GM19467 (cell line): ENCODE results near the gene IL6ST.
"Not testable (repeated sequence)": the region's sequence is repeated elsewhere in the genome, so short reads cannot be mapped to it uniquely, and the experiment has no call there.

ENCODE experiments used
- ATAC-seq: cut with Tn5 transposase; IDR thresholded peaks from one replicate; pipeline ENCODE4 v1.9.1; 2021; ENCODE audit warnings: mild to moderate bottlenecking, moderate library complexity; ENCODE audit not compliant: unreplicated experiment

The IL6ST gene

GRCh38 chr5:55969956-55970355 lies 24.8 kb downstream of the IL6ST start:
- ATAC-seq, result no peak

DNA sequence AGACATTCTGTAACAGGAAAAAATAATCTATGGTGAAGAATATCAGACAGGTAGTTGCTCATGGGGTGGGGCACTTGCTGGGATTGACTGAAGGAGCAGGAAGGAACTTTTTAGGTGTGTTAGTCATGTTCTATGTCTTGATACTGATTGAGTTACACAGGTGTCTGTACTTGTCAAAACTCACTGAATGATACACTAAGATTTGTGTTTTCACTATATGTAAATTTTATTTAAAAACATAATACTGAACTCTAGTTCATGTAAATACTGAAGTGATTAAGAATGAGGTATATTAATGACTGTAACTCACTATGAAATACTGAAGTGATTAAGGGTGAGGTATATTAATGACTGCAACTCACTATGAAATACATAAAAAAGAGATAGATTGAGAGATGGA lies 28.5 kb downstream of the IL6ST start:
- ATAC-seq, result no peak

- no peak for ATAC-seq
Observed at GRCh38 chr5:55965525-55965924, 29.2 kb downstream of the IL6ST start.

GRCh38 chr5:55960779-55961178 lies 34.0 kb downstream of the IL6ST start:
- no peak for ATAC-seq

DNA sequence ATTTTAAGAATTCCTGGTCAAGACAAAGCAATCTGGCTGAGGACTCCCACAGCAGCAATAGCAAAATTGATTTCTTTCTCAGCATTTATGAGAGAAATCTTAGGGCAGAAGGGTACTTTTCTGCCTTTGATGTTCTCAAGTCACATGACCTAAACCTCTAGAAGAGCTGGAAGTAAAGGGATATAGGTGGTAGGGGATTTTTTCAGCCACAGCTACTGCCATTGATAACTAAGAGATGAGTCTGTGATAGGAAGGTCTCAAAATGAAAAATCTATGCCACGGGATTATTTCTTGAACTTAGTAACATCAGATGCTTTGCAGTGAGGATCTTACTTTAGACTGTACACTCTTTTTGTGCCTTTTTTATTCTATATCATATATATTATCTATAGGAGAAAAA lies 35.6 kb downstream of the IL6ST start:
- ATAC-seq, result no peak

GRCh38 chr5:55941154-55941553 lies 53.6 kb downstream of the IL6ST start:
- ATAC-seq, result not testable (repeated sequence)

DNA sequence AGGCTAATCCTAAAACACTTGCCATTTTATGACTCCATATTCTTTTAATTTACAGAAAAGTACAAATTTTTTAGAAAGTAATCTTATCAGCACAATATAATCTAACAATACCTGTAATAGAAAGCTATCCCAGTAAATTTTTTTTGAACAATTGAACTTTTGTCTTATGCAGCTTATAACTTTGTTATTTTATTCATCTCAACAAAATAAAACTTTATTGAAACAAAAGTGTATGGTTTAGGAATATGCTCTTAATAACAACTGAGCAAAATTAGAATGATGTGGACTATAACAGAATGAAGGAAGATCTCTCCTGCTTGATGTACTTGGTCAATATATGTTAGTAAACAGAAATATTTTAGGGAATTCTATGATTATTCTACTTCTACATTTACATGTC lies 57.2 kb downstream of the IL6ST start:
- not testable (repeated sequence) for ATAC-seq

- ATAC-seq, result no peak
Observed at GRCh38 chr5:55936100-55936693, 58.6 kb downstream of the IL6ST start.

DNA sequence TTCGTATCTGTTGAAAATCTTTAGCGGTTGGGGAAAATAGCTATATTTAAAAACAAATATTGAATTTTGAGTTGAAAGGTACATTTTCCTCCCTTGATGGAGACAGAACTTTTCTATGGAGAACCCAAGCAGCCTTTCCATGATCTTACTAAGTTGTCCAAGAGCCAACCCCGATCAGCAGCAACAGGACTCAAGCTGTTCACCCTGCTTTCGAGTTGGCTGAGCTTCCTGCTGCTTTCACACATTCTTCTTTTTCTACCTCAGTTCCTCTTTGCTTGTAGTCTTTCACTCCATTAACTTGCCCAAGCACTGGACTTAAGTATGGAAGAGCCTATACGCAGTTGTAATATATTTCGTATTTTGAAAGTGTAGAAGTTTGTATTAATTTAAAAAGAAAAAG lies 59.4 kb downstream of the IL6ST start:
- ATAC-seq, result no peak

DNA sequence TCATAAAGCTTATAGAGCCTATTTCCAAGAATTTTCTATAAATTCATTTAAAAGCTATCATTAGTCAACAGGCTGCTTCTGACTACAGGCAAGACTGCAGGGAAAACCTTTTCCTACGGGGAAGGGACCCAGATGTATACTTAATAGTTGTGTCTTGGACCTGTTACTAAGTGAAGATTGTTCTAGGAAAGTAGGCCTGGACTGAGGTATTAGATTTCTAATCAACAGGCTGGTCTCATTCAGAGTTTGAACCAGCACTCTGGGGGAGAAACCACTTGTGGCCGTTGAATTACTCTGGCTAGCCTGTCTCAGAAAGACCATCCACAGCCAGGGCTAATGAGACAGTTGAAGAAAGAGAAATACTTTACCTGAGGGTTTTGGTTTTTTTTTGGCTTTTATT lies 60.0 kb downstream of the IL6ST start:
- no peak for ATAC-seq

GRCh38 chr5:55934115-55934613 lies 60.6 kb downstream of the IL6ST start:
- ATAC-seq, result no peak

DNA sequence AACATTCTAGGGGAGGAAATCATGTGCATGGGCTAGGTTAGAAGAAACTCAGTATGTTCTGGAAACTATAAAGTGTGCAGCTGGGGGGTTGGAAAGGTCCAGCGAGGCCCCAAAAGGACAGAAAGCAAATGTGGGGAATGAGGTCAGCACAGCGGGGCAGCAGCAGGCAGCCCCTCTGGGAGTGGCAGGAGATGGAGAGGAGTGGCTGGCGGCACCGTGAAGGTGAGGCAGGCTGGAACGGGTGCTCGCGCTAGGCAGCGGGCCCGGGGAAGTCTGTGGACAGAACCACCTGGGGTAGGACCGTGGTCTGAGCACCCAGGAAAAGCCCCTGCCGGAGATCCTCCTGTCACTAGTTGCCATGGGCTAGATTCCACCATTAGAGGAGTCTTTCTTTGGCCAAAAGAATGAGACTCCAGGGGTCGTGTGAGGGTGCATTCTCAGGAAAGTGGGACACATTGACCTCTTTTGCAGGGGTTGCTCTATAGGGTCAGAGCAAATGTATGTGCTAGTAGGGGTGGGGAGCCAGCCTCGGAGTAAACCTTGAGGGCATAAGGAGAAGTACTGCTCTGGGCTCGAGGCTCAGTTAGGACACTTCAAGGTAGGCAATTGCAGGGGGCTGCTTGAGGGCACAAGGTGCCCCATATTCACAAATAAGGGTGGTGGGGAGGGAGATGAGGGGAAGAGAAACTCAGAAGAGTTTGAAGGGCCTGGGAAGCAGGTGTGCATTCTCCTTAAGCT lies 61.2 kb downstream of the IL6ST start:
- ATAC-seq, result no peak

DNA sequence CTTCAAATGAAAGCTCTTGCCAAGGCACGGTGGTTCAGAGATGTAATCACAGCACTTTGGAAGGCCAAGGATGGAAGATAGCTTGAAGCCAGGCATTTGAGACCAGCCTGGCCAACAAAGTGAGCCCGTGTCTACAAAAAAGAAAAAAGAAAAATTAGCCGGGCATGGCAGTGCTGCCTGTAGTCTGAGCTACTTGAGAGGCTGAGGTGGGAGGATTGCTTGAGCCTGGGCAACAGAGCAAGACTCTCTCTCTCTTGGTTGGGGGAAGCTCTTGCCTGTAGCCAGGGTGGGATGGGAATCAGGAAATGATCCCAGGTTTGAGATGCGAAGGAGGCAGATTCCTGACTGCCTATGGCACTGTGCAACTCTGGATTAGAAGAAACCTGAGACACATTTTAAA lies 62.1 kb downstream of the IL6ST start:
- no peak for ATAC-seq

DNA sequence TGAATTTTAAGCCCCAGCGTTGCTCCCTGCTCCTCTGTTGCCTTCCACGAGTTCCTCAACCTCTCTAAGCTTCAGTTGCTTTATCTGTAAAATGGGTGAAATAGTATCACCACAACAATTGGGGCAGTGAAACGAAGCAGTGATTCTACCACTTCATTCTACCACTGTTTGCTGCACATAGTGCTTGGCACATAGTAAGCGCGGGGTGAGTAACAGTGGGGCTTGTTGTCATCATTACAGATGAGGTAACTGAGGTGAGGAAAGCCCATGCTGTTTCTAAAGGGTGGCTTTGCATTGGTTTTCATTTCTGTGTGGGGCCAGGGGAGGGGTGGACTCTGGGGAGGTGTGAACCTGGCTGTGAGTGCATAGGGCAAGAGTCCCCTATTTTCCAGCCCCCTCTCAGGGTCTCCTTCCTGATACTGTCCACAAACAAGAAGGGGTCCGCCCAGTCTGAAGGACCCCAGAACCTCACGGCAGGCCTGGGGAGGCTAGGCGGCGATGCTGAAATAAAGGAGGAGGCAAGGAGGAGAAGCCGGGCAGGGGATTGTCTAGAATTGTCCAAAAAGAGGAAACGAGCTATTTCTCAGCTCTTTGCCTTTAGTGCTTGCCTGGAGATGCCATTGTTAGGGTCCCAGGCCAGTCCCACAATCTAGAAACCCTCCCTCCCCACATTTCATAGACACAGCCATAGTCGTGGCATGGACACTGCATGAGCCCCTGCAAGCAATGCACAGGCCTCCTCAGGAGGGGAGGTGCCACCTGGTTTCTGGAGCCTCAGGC lies 65.6 kb downstream of the IL6ST start:
- ATAC-seq, result no peak

DNA sequence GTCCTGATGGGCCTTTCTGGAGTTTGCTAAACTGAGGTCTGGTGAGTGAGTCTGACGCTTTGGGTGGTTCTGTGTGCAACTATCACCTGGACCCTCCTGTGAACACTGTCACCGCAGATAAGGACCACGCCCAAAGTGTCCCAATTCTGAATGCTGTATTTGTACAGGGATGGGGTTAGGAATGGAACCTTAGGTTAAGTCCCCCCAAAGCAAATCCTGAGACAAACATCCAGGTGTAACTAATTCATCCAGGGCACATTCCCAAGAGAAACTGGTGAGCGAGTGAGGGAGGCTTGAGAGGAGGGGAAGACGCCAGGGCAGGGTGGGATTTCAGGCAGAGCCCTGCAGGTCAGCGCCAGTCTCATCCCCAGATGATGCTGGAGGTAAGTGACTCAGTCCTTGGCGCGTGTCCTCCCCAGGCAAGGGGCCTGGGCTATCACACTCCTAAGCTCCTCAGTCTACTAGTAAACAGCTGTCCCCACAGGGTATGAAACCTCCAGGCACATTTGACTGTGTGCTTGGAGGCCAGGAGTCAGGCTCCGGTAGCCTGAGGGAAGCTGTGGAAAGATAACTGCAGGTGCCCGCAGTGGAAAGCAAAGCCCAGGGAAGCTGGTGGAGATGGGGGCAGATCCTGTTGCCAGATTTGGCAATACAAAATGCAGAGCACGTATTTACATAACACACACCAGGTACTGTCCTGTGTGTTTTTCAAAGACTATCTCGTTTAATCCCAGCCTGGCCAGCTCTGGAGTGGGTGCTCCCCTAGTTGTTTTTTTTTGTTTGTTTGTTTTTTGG lies 66.7 kb downstream of the IL6ST start:
- ATAC-seq, result no peak

DNA sequence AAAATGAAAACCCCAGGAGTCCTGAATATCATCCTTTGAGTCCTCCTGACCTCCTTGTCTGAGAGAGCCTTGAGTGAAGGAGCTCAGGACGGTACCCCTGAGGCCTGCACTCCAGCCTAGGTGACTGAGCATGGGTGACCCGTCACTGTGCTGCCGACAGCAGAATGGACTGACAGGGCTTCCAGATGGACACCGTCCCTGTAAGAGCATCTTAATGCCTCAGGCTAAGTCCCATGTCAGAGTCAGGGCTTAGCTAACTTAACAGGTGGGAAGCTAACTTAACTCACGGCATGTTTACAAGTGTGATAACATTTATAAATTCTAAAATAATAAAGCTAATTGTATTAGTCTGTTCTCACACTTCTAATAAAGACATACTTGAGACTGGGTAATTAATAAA lies 68.3 kb downstream of the IL6ST start:
- ATAC-seq, result no peak

GRCh38 chr5:55925712-55926111 lies 69.1 kb downstream of the IL6ST start:
- no peak for ATAC-seq

DNA sequence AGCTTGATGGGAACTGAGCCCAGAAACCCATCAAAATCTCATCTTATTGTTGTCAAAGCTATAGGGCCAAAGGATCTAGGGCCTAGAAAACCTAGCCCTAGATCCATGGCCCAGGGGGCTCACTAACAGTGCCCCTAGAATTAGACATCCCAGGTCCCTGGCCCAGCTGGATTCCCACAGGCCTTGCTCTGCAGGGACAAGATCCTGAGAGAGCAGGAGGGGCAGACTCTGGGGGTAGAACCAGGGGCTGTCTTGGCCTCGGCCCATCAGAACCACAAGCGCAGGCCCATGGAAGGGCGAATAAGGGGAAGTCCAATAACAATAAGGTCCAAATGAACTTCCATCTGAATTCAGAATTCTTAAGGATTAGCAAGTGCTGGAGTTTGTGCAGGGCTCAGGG lies 69.6 kb downstream of the IL6ST start:
- no peak for ATAC-seq

- ATAC-seq, result no peak
Observed at GRCh38 chr5:55924744-55925143, 70.0 kb downstream of the IL6ST start.

GRCh38 chr5:55923865-55924500 lies 70.8 kb downstream of the IL6ST start:
- ATAC-seq, result no peak
